ENCODE results near the gene MROH2B.
"Not testable (repeated sequence)": the region's sequence is repeated elsewhere in the genome, so short reads cannot be mapped to it uniquely, and the experiment has no call there.

The MROH2B gene

GRCh38 chr5:41071242-41071641 is at the start of gene MROH2B:
MROH2B (minus strand) TSS chr5:41071342; CDS start chr5:41070852, 490 bp downstream.
- DNase-seq, result no peak

- DNase-seq, result no peak
Observed at GRCh38 chr5:41120600-41120999, 49.5 kb upstream of the MROH2B start.

- DNase-seq, result no peak
Observed at GRCh38 chr5:41118177-41118576, 47.0 kb upstream of the MROH2B start.

GRCh38 chr5:41115281-41115680 is 44.1 kb upstream of the MROH2B start:
- no peak for DNase-seq

GRCh38 chr5:41112486-41113455 is 41.6 kb upstream of the MROH2B start:
- DNase-seq, result no peak

- no peak for DNase-seq
Observed at GRCh38 chr5:41109186-41109585, 38.0 kb upstream of the MROH2B start.

- no peak for DNase-seq
Observed at GRCh38 chr5:41102341-41102740, 31.2 kb upstream of the MROH2B start.

GRCh38 chr5:41097642-41098041 is 26.5 kb upstream of the MROH2B start:
- DNase-seq, result no peak

- no peak for DNase-seq
Observed at GRCh38 chr5:41095324-41096101, 24.4 kb upstream of the MROH2B start.

- no peak for DNase-seq
Observed at GRCh38 chr5:41094871-41095270, 23.7 kb upstream of the MROH2B start.

GRCh38 chr5:41093803-41094202 is 22.7 kb upstream of the MROH2B start:
- no peak for DNase-seq

- DNase-seq, result no peak
Observed at GRCh38 chr5:41087461-41087860, 16.3 kb upstream of the MROH2B start.

GRCh38 chr5:41083306-41083705 is 12.2 kb upstream of the MROH2B start:
- DNase-seq, result no peak

- DNase-seq, result no peak
Observed at GRCh38 chr5:41071975-41072374, 833 bp upstream of the MROH2B start.

GRCh38 chr5:41067714-41068568 is 3.2 kb downstream of the MROH2B start:
- DNase-seq, result no peak

- no peak for DNase-seq
Observed at GRCh38 chr5:41065691-41066335, 5.3 kb downstream of the MROH2B start.

- no peak for DNase-seq
Observed at GRCh38 chr5:41057940-41058339, 13.2 kb downstream of the MROH2B start.

GRCh38 chr5:41057231-41057630 is 13.9 kb downstream of the MROH2B start:
- DNase-seq, result no peak

GRCh38 chr5:41048986-41049385 is 22.2 kb downstream of the MROH2B start:
- DNase-seq, result no peak

- no peak for DNase-seq
Observed at GRCh38 chr5:41043109-41043747, 27.9 kb downstream of the MROH2B start.

GRCh38 chr5:41032973-41033372 is 38.2 kb downstream of the MROH2B start:
- DNase-seq, result no peak

GRCh38 chr5:41022600-41022999 is 48.5 kb downstream of the MROH2B start:
- not testable (repeated sequence) for DNase-seq

Measured in stimulated activated CD4-positive, alpha-beta T cell treated with anti-CD3 and anti-CD28 coated beads, Interleukin-4, amount 100 ng/mL, for 1 hour (primary cell).